Left lung (tissue), 10 donors: Measurements from ENCODE around the gene WWP2. TPM values are rescaled to one million over a fixed set of nuclear protein-coding genes. Genes with fewer than 3 reads are reported as not detected.

Experiments used
- ATAC-seq: fragments of 200-7000 bp; cut with Tn5 transposase; one replicate; pipeline ENCODE4 v1.9.1; 2020; ENCODE audit warnings: moderate library complexity
- DNase-seq, 4 donors: peaks; one replicate each; pipeline ENCODE4 v3.0.0-alpha.2; 2013 to 2020
- H3K27ac ChIP-seq, 2 donors: fragments of 200-600 bp; sonication (generic) in 1 of 2; one replicate each; pipeline versions ENCODE4 v1.5.0 to v1.8.0; 2020 to 2021
- H3K27me3 ChIP-seq, 2 donors: fragments of 200-600 bp; sonication (generic) in 1 of 2; one replicate each; pipeline versions ENCODE4 v1.5.0 to v1.8.0; 2020 to 2021
- H3K36me3 ChIP-seq, 2 donors: fragments of 200-600 bp; sonication (generic) in 1 of 2; one replicate each; pipeline versions ENCODE4 v1.5.0 to v1.8.0; 2020 to 2021
- H3K4me1 ChIP-seq, 2 donors: fragments of 200-600 bp; one replicate each; pipeline ENCODE4 v1.8.0; 2021
- H3K4me3 ChIP-seq, 2 donors: fragments of 200-600 bp; sonication (generic) in 1 of 2; one replicate each; pipeline versions ENCODE4 v1.5.0 to v1.8.0; 2020 to 2021; ENCODE audit warnings: mild to moderate bottlenecking in 1 of 2
- H3K9me3 ChIP-seq, 2 donors: fragments of 200-600 bp; sonication (generic) in 1 of 2; one replicate each; pipeline versions ENCODE4 v1.5.0 to v1.8.0; 2020 to 2021
- CTCF ChIP-seq, 2 donors: fragments of 200-600 bp; sonication (generic) in 1 of 2; IDR thresholded peaks; one replicate each; pipeline versions ENCODE4 v1.5.0 to v1.8.0; 2021; ENCODE audit warnings: antibody characterized with exemption in 2 of 2
- intact Hi-C, 2 donors: fragments of 100-400 bp; cut with DNase I; formaldehyde crosslinking; loops; one replicate each; pipeline versions ENCODE4 v1.11.2 to v1.14.2; 2022
- polyA plus RNA-seq, 6 donors: library from polyadenylated mRNA; unstranded; fragments of 120-200 nt; gene quantifications; one replicate each; pipeline ENCODE4 v1.2.1, GENCODE V29; 2013; ENCODE audit not compliant: insufficient read length in 6 of 6
- total RNA-seq, 2 donors: library from RNA; stranded (reverse); fragmentation: NEBNext Ultra II Directional; extraction: Animal tissue kit (Norgen Biotek cat#: 25700); gene quantifications; one replicate each; pipeline ENCODE4 v1.2.1, GENCODE V29; 2021
- donor health status: DM: no; HTN: yes; CAD: no.
- donor health status: DM: no; HTN: no; CAD: no.

The WWP2 gene
- total and polyA plus RNA-seq, 8 donors = 30.2 to 73.0 (median 34.6) TPM

- Histone ChIP-seq H3K27me3 (no peaks in the 10 kb centered on the region), H3K4me1 (peaks cover 10 to 14% of the 10 kb centered on the region in 2 donors), H3K9me3 (no peaks in the 10 kb centered on the region), H3K36me3 (peaks cover 0 to 59% of the 10 kb centered on the region in 2 donors), H3K27ac (peak overlapping the region in 1 of 2 donors; percentile 20), H3K4me3 (no peak overlapping the region)
- TF ChIP-seq CTCF (IDR thresholded peaks at IDR 0.05) = no peak
- ATAC-seq (no peak), DNase-seq (no peak)
- intact Hi-C loops = no loop called here
Observed at GRCh38 chr16:69840975-69841374, 78.8 kb downstream of the WWP2 start.

DNA sequence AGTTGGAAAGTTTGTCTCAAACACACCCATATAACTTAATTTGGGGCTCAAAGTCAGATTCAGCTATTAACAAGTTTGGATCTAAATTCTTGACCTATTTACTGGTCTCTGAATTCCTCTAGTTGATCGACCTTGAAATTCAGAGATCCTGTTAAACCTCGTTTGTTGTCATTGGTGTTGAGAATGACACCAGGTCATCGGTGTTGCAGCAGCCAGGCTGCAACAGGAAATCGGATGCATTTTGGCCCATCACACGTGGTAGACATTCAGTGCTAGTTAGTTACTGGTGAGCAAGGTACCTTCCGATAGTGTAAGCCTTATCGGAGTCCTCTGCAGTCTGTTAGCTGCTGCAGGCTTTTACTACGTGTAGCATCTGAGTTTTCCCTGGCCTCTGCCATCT is 82.3 kb downstream of the WWP2 start:
- peaks cover 0 to 62% of the 10 kb centered on the region in 2 donors for H3K36me3 ChIP-seq
- ATAC-seq (no peak), DNase-seq (no peak)
- H3K4me3 ChIP-seq = no peak overlapping the region
- H3K4me1 ChIP-seq = peaks cover 11 to 14% of the 10 kb centered on the region in 2 donors
- no peak overlapping the region for H3K27ac ChIP-seq
- no peak for TF ChIP-seq CTCF (IDR thresholded peaks at IDR 0.05)
- intact Hi-C loops = no loop called here
- no peaks in the 10 kb centered on the region for H3K27me3 ChIP-seq
- H3K9me3 ChIP-seq = no peaks in the 10 kb centered on the region

DNA sequence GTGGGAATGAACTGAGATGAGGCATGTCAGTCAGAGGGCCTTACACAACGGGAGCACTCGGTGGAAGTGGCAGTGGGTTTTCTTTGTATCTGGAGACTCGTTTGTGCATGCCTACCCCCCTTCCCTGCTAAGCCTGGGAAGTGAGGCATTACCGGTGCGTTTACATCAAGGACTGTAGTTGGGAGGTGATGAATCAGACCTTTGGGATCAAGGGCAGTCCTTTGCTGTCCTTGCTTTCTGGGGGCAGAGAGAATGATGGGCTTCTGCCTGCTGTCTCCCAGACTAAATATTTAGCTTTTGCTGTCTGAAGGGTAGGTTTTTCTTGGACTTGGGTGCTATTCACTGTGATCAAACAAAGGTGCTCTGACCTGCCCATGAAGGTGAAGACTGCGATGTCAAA is 83.0 kb downstream of the WWP2 start:
- Histone ChIP-seq H3K27ac (no peak overlapping the region), H3K4me3 (no peak overlapping the region), H3K4me1 (peaks cover 7 to 10% of the 10 kb centered on the region in 2 donors), H3K36me3 (peaks cover 0 to 59% of the 10 kb centered on the region in 2 donors), H3K27me3 (no peaks in the 10 kb centered on the region), H3K9me3 (no peaks in the 10 kb centered on the region)
- TF ChIP-seq CTCF (IDR thresholded peaks at IDR 0.05) = no peak
- no peak for DNase-seq
- no peak for ATAC-seq
- intact Hi-C loops = no loop called here

DNA sequence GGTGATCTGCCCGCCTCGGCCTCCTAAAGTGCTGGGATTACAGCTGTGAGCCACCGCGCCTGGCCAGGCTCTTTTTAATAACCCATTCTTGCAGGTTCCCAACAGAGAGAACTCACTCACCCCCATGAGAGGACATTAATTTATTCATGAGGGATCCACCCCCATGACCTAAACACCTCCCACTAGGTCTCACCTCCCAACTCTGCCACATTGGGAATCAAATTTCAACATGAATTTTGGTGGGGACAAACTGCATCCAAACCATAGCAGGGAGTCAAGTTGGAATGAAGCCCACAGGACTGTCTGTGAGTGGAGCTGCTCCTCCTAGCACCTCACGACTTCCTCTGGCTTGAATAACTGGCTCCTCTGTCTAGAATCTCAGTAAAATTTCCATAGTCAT is 85.5 kb downstream of the WWP2 start:
- intact Hi-C loops = no loop called here
- Histone ChIP-seq H3K27ac (peak overlapping the region in 1 of 2 donors; percentile 13), H3K36me3 (peaks cover 0 to 34% of the 10 kb centered on the region in 2 donors), H3K9me3 (no peaks in the 10 kb centered on the region), H3K4me1 (peaks cover 0 to 10% of the 10 kb centered on the region in 2 donors), H3K27me3 (no peaks in the 10 kb centered on the region), H3K4me3 (no peak overlapping the region)
- DNase-seq (no peak), ATAC-seq (no peak)
- no peak for TF ChIP-seq CTCF (IDR thresholded peaks at IDR 0.05)

DNA sequence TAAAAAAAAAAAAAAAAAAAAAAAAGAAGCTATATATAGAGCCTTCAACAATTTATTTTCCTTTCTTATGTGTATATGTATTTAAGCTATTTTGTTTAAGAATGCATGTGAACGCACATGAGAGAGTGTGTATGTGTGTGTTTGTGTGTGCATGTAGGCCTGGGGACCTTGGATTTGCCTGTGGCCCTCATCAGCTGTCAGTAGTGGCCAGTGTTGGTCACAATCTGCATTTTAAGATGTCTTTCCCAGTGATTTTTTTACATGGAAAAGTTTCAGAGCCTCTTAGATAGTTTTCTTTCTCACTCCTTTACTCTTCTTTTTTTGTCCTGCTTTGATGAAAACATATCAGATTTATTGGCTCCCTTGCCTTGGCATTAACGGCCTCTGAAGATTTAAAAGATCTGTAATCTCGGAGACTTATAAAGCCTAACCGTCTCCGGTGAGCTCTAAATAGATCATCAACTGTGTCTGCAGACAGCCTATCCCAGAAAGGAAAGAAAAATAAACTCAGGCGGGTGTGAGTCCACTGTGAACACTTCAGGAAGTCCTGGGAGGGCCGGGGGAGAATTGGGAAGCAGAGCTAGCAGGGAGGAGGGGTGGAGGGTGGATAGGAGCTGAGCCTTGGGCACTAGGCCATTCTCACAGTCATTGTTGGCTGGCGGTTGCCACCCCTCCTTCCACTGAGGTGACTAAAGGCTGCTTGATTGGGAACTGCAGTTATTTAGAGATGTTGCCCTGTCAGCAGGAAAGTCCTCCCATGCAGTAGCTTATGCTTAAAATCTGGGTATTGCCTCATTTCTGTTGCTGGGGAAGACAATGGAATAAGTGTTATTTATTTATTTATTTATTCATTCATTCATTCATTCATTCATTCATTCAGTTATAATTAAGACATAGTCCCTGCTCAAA is 86.8 kb downstream of the WWP2 start:
- H3K4me1 ChIP-seq = peaks cover 0 to 10% of the 10 kb centered on the region in 2 donors
- no peaks in the 10 kb centered on the region for H3K27me3 ChIP-seq
- H3K9me3 ChIP-seq = no peaks in the 10 kb centered on the region
- peak; percentile 93 for ATAC-seq
- intact Hi-C loops = no loop called here
- peaks cover 0 to 34% of the 10 kb centered on the region in 2 donors for H3K36me3 ChIP-seq
- no peak overlapping the region for H3K4me3 ChIP-seq
- no peak for TF ChIP-seq CTCF (IDR thresholded peaks at IDR 0.05)
- peak in 2 of 4 donors; percentile 70 to 73 for DNase-seq
- peak overlapping the region; percentile 13 to 69 for H3K27ac ChIP-seq
